Measurements from ENCODE around the gene TCF7L2.

DNA sequence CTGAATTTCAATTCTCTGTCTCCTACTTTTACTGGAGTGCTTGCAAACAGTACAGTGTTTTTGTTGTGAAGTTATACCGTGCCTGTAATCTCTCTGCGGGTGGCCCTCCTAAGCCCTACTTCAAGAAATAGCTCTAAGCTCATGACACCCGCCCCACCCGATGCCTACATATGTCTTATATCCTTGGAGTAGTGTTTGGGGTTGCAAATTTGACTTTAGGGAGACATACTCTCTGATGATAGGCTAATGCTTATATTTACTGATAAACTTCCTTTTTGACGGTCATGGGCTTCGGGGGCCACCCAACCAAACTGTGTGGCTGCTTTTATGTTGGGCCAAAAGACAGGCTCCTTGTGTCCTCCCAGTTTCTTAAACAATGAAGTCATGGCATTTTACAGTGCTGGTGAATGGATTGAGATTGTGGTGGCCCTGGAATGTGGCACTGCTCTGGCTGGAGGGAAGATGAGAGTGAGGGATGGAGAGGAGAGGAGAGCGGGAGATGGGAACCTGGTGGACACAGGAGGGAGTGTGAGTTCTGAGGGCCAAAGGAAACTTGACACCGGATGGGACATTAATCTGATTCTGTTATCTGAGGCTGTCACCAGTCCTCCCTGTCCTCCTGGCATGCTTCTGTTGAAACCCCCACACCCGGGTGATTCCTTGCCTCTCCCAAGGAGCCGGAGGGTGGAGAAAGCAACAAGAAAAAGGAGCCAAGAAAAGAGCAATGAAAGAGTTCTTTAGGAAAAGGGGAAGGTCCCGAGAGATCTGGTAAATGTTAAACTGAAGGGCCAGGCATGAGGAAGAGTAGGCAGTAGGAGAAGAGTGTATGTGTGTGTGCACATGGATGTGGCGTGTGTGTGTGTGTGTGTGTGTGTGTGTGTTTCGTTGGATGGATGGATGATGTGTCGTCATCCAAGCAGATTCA is 113.3 kb downstream of the TCF7L2 start:
- TF ChIP-seq, protein P1, sequence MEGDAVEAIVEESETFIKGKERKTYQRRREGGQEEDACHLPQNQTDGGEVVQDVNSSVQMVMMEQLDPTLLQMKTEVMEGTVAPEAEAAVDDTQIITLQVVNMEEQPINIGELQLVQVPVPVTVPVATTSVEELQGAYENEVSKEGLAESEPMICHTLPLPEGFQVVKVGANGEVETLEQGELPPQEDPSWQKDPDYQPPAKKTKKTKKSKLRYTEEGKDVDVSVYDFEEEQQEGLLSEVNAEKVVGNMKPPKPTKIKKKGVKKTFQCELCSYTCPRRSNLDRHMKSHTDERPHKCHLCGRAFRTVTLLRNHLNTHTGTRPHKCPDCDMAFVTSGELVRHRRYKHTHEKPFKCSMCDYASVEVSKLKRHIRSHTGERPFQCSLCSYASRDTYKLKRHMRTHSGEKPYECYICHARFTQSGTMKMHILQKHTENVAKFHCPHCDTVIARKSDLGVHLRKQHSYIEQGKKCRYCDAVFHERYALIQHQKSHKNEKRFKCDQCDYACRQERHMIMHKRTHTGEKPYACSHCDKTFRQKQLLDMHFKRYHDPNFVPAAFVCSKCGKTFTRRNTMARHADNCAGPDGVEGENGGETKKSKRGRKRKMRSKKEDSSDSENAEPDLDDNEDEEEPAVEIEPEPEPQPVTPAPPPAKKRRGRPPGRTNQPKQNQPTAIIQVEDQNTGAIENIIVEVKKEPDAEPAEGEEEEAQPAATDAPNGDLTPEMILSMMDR (conservative IDR thresholded peaks at IDR 0.05; ENCODE audit: low read length): no peak
- no peak for TF ChIP-seq EZH2phosphoT487 (IDR thresholded peaks at IDR 0.05; ENCODE audit: borderline replicate concordance, low read depth, low read length)
